Glutamatergic neuron (in vitro differentiated cells): ENCODE results near the gene CLEC6A. TPM values are rescaled to one million over a fixed set of nuclear protein-coding genes. Genes with fewer than 3 reads are reported as not detected.

Experiments used
- DNase-seq: peaks from one replicate; pipeline ENCODE4 v3.0.0; 2022
- H3K27ac Mint-ChIP-seq: one replicate; pipeline ENCODE4 v1.8.0; 2020; ENCODE audit warnings: mild to moderate bottlenecking, mixed read lengths, inconsistent platforms; ENCODE audit not compliant: unreplicated experiment
- H3K27me3 Mint-ChIP-seq: one replicate; pipeline ENCODE4 v1.8.0; 2020; ENCODE audit warnings: mild to moderate bottlenecking, moderate library complexity, mixed read lengths, inconsistent platforms; ENCODE audit not compliant: unreplicated experiment
- H3K36me3 Mint-ChIP-seq: one replicate; pipeline ENCODE4 v1.8.0; 2020; ENCODE audit warnings: mild to moderate bottlenecking, mixed read lengths, inconsistent platforms; ENCODE audit not compliant: unreplicated experiment
- H3K4me1 Mint-ChIP-seq: one replicate; pipeline ENCODE4 v1.8.0; 2020; ENCODE audit warnings: mild to moderate bottlenecking, low read depth, mixed read lengths, inconsistent platforms; ENCODE audit not compliant: unreplicated experiment
- H3K4me3 Mint-ChIP-seq: one replicate; pipeline ENCODE4 v1.8.0; 2020; ENCODE audit warnings: mild to moderate bottlenecking, mixed read lengths, inconsistent platforms; ENCODE audit not compliant: unreplicated experiment
- H3K9me3 Mint-ChIP-seq: one replicate; pipeline ENCODE4 v1.8.0; 2020; ENCODE audit warnings: mild to moderate bottlenecking, moderate library complexity, mixed read lengths, inconsistent platforms; ENCODE audit not compliant: unreplicated experiment
- total RNA-seq: library from RNA; stranded (reverse); fragmentation: NEBNext Ultra II Directional; extraction: Animal tissue kit (Norgen Biotek cat#: 25700); gene quantifications from one replicate; pipeline ENCODE4 v1.2.1, GENCODE V29; 2021; ENCODE audit not compliant: unreplicated experiment
- TF ChIP-seq, protein P1 (sequence below): fragments of 200-600 bp; sonication (generic); IDR thresholded peaks from one replicate; pipeline ENCODE4 v1.5.0; 2021; ENCODE audit not compliant: partially characterized antibody, unreplicated experiment

The CLEC6A gene
- total RNA-seq, 1 donor from 2014 or later, result not detected

DNA sequence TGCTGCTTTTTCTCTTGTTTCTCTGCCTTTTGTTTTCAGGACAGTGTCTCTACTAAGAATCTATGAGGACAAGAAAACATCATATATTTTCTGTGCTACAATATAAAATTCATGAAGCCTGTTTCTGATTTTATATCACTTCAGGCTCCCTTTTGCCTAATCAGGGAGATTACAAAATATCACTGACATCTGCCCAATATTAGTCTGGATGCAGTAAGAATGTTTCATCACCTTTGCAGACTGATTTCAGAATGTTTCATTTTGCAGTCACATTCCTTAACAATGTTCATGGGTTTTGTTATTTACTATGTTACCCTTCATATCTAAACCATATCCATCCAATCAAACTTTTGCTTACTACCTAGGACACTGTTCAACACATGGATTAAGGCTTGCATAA is 491 bp upstream of the CLEC6A start:
- TF ChIP-seq, protein P1, sequence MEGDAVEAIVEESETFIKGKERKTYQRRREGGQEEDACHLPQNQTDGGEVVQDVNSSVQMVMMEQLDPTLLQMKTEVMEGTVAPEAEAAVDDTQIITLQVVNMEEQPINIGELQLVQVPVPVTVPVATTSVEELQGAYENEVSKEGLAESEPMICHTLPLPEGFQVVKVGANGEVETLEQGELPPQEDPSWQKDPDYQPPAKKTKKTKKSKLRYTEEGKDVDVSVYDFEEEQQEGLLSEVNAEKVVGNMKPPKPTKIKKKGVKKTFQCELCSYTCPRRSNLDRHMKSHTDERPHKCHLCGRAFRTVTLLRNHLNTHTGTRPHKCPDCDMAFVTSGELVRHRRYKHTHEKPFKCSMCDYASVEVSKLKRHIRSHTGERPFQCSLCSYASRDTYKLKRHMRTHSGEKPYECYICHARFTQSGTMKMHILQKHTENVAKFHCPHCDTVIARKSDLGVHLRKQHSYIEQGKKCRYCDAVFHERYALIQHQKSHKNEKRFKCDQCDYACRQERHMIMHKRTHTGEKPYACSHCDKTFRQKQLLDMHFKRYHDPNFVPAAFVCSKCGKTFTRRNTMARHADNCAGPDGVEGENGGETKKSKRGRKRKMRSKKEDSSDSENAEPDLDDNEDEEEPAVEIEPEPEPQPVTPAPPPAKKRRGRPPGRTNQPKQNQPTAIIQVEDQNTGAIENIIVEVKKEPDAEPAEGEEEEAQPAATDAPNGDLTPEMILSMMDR, result no peak
- no peak overlapping the region for H3K27ac Mint-ChIP-seq
- H3K4me3 Mint-ChIP-seq, result no peak overlapping the region
- H3K9me3 Mint-ChIP-seq, result no peaks in the 10 kb centered on the region
- H3K36me3 Mint-ChIP-seq, result no peaks in the 10 kb centered on the region
- H3K4me1 Mint-ChIP-seq, result no peaks in the 10 kb centered on the region
- H3K27me3 Mint-ChIP-seq, result no peaks in the 10 kb centered on the region
- DNase-seq, result no peak

DNA sequence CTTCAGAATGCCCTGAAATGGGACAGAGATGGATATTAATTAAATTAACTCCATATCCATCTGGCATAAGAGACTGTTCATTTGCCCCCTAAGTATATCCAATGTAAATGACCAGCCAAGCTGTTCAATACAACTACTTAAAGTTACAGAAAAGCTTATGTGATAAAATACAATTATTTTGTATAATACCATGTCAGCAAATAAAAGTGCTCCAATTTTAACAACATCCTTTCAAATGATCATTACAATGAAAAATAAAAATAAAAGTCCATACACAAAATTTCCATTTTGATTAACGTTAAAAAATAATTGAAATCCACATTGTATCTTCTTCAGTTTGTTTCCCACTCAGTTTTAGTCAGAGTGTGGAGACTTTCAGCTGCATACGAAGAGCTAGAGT is 5.7 kb downstream of the CLEC6A start:
- Mint-ChIP-seq H3K27me3 (no peaks in the 10 kb centered on the region), H3K27ac (peak overlapping the region; percentile 75), H3K4me3 (peak overlapping the region; percentile 68), H3K9me3 (peaks cover 3% of the 10 kb centered on the region), H3K4me1 (peaks cover 3% of the 10 kb centered on the region), H3K36me3 (no peaks in the 10 kb centered on the region)
- no peak for DNase-seq
- TF ChIP-seq, protein P1, result no peak

DNA sequence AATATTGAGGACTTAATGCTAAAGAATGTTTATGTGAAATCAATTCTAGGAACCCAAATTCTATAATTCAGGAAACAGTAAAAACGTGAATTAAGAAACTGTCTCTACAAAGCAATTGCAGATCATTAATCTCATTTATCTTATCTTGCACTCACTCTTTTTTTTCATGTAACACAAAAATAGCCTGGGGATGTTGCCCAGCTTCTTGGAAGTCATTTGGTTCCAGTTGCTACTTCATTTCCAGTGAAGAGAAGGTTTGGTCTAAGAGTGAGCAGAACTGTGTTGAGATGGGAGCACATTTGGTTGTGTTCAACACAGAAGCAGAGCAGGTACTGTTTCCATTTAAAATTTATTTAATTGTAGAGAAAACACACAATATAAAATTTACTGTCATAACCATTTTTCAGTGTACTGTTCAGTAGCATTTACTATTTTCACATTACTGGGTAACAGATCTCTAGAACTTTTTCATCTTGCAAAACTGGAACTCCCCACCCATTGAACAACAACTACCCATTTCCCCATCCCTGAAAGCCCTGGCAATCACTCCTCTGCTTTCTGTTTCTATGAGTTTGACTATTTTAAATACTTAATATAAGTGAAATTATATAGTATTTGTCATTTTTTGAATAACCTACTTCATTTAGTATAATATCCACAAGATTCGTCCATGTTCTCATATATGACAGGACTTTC is 9.7 kb downstream of the CLEC6A start:
- Mint-ChIP-seq H3K4me1 (peaks cover 3% of the 10 kb centered on the region), H3K9me3 (peaks cover 3% of the 10 kb centered on the region), H3K27ac (no peak overlapping the region), H3K36me3 (no peaks in the 10 kb centered on the region), H3K27me3 (peaks cover 2% of the 10 kb centered on the region), H3K4me3 (no peak overlapping the region)
- no peak for DNase-seq
- TF ChIP-seq, protein P1, result no peak

DNA sequence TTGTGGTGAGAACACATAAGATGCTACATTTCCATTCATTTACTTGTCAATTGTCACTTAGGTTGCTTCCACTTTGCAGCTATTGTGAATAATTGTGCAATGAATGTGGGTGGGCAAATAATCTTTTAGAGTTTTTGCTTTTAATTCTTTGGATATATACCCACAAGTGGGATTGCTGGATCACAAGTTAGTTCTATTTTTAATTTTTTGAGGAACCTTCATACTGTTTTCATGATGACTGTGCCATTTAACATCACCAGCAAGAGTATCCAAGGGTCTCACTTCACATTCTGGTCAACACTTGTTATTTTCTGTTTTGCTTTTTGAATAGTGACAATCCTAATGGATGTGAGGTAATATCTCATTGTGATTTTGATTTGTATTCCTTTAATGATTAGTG is 10.5 kb downstream of the CLEC6A start:
- H3K4me1 Mint-ChIP-seq, result peaks cover 3% of the 10 kb centered on the region
- no peak overlapping the region for H3K27ac Mint-ChIP-seq
- H3K27me3 Mint-ChIP-seq, result peaks cover 2% of the 10 kb centered on the region
- no peak overlapping the region for H3K4me3 Mint-ChIP-seq
- H3K9me3 Mint-ChIP-seq, result peaks cover 3% of the 10 kb centered on the region
- TF ChIP-seq, protein P1, result no peak
- no peak for DNase-seq
- H3K36me3 Mint-ChIP-seq, result no peaks in the 10 kb centered on the region

DNA sequence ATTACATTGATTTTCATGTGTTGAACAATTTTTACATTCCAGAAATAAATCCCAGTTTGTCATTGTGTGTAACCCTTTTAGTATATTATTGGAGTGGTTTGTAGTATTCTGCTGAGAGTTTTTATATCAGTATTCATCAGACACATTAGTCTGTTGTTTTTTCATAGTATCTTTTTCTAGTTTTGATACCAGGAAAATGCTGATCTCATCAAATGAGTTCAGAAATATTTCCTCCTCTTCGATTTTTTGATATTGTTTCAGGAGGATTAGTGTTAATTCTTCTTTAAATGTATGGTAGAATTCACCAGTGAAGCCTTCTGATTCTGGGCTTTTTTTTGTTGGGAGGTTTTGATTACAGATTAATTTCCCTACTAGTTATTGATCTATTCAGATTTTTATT is 15.3 kb downstream of the CLEC6A start:
- TF ChIP-seq, protein P1, result no peak
- H3K4me1 Mint-ChIP-seq, result peaks cover 2% of the 10 kb centered on the region
- H3K27ac Mint-ChIP-seq, result no peak overlapping the region
- no peaks in the 10 kb centered on the region for H3K9me3 Mint-ChIP-seq
- no peak overlapping the region for H3K4me3 Mint-ChIP-seq
- H3K36me3 Mint-ChIP-seq, result no peaks in the 10 kb centered on the region
- peaks cover 2% of the 10 kb centered on the region for H3K27me3 Mint-ChIP-seq
- no peak for DNase-seq
